ENCODE measurements around the gene SELPLG.
A peak's percentile ranks its signal among the peaks of the same experiment; 100 is the strongest.
"Not testable (repeated sequence)": the region's sequence is repeated elsewhere in the genome, so short reads cannot be mapped to it uniquely, and the experiment has no call there.

The SELPLG gene

GRCh38 chr12:108637222-108637971 is 3.7 kb upstream of the SELPLG start:
- no peak for DNase-seq

DNA sequence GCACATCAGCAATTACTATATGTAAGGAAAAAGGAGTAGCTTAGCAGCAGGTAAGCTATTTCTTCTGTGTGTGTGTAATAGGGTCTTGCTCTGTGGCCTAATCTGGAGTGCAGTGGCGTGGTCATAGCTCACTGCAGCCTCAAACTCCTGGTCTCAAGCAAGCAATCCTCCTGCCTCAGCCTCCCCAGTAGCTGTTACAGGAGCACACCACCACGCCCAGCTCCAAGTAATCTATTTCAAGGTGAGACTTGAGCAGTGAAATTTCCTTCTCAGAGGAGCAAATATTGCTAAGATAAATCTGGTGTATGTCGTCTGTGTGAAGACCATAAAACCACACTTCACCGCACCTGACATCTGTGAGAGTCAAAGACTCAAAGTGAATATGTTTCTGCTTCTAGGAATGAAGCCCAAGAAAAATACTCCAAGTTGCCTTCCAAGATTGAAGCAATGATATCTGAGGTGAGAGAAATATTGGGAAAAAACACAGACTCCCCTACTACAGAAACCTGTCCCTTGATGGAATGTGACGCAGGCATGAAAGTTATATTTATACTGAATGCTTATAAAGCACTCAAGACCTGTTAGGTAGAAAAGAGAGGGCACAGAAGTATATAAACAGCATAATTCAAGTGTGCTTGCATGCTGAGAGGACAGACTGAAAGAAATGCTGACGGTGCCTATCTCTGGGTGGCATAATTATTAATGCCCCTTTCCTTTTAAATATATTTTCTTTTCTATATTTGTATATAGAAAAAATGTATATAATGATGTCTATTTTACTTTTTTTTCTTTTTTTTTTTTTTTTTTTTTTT is 2.5 kb upstream of the SELPLG start:
- no peak for DNase-seq

DNA sequence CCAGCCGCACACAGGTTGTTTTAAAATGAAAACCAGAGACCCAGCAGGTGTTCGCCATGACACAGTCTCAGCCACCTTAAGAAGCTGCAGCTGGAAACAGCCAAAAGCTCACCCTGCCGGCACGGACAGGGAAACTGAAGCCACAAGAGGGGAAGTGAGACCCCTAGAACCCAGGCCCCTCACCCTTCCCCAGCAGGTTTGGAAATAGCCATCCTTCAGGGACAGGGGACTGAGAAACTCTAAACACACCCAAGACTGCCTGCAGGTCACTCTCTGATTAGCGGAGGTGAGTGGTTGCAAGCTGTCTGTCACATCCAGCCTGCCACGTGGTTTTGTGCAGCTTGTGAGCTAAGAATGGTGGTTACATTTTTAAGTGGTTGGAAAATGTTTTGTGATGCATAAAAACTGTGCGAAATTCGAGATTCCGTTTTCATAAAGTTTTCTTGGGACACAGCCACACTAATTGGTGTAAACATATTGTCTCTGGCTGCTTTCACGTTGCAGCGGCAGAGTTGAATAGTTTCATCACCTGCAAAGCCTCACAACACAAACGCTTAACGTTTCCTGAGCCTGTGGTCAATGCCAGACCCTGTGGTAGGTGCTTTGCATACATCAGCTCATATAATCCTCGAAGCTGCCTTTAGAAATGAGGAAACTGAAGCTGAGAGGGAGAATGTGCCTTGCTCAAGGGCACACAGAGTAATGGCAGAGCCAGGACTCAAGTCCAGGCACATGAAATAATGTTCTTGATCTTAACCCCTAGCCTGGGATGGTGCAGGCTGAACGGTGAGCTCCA is 1.7 kb upstream of the SELPLG start:
- DNase-seq, result peak; percentile 91

- peak; percentile 96 for DNase-seq
These were observed 652 bp upstream of the SELPLG start for GRCh38 chr12:108634341-108634751.

DNA sequence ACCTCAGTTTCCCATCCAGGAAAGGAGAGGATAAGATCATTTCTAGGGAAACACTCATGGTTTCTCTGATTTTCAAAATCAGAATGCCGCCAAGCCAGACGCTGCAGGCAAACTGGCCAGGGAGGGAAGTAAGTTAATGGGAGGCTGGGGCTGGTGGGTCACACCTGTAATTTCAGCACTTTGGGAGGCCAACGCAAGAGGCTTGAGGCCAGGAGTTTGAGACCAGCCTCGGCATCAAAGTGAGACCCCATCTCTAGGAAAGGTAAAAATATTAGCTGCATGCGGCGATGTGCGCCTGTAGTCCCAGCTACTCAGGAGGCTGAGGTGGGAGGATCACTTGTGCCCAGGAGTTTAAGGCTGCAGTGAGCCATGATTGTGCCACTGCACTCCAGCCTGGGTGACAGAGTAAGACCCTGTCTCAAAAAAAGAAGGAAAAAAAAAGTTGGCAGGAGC is 587 bp downstream of the SELPLG start:
- DNase-seq, result no peak

DNA sequence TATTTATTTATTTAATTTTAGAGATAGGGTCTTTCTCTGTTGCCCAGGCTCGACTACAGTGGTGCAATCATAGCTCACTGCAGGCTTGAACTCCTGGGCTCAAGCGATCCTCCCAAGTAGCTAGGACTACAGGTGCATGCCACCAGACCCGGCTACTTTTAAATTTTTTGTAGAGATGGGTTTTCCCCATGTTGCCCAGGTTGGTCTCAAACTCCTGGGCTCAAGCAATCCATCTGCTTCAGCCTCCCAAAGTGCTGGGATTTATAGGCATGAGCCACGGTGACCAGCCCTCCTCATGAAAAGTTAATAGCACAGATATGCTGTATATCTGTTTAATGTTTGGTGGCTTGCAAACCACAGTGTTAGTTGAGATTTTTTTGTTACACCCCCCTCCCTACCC is 2.4 kb downstream of the SELPLG start:
- DNase-seq, result not testable (repeated sequence)

GRCh38 chr12:108630481-108631207 is 3.0 kb downstream of the SELPLG start:
- peak; percentile 47 for DNase-seq

DNA sequence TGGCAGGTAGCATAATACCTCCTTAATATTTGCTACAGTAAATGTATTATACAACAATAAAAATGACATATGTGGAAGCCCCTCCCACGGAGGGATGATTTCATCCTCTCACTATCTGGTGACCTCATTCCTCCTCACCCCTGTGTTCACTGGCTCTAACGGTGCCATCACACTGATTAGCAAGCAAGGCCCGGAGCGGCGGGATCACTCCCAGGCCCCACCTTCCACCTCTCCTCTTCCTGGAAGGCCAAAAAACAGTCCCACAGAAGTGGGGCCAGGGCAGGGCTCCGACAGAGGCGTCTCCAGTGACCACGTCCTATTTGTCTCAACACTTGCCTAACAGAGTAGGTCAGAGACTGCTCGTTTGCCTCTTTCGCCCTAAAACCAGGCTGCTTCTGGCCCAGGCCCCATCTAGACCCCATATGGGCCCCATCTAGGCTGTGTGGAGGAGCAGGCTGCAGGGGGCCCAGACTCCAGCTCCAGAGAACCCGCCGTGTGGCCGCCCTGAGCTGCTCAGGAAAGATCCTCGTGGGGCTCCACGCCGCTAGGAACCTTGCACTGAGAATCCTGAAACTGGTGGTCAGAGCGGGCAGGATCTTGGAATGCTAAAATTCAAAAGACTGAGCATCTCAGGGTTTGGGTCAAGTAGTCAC is 3.7 kb downstream of the SELPLG start:
- DNase-seq, result peak; percentile 87

DNA sequence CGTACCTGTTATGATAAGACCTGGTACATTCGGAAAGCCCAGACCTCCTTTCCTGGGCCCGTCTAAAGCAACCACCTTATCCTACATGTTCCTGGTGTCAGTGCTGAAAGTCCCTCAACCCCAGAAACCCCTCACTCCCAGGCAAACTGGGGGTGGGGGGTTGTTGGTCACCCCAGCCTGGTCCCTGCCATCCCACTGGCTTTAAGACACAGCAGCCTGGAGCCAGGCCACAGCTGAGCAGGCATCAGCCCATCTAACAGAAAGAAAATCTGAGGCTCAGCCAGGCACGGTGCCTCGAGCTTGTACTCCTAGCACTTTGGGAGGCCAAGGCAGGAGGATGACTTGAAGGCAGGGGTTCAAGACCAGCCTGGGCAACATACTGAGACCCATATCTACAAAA is 4.5 kb downstream of the SELPLG start:
- DNase-seq, result no peak

- DNase-seq, result no peak
These were observed 6.4 kb downstream of the SELPLG start for GRCh38 chr12:108627134-108627920.

GRCh38 chr12:108625228-108625627 is 8.5 kb downstream of the SELPLG start:
- DNase-seq, result no peak

DNA sequence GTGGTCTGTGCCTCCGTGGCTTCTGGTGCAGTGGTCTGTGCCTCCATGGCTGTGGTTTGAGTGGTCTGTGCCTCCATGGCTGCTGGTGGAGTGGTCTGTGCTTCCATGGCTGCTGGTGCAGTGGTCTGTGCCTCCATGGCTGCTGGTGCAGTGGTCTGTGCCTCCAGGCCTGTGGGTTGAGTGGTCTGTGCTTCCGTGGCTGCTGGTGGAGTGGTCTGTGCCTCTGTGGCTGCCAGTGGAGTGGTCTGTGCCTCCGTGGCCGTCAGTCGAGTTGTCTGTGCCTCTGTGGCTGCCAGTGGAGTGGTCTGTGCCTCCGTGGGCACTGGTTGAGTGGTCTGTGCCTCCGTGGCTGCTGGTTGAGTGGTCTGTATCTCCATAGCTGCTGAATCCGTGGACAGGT is 10.1 kb downstream of the SELPLG start:
- DNase-seq, result no peak

- no peak for DNase-seq
These were observed 10.7 kb downstream of the SELPLG start for GRCh38 chr12:108622921-108623514.

DNA sequence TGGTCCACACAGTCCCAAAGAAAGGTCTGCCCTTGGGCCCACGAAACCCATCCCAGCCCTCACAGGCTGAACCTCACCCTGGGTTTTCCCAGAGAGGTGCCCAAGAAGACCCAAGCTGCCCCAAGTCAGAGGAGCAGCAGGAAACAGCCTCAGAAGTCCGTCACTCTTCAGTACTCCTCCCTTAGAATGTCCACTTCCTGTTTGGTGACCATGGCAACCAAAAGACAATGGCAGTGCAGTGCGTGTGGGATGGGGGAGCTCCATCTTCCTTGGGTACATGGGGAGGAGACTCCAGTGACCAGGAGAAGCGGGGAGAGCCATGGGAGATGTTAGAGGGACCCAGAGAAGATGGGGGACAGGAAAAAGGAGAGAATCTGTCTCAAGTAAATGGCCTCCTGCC is 11.3 kb downstream of the SELPLG start:
- DNase-seq, result peak; percentile 56

- DNase-seq, result no peak
These were observed 12.5 kb downstream of the SELPLG start for GRCh38 chr12:108621161-108621560.

- peak; percentile 68 for DNase-seq
These were observed 13.3 kb downstream of the SELPLG start for GRCh38 chr12:108620236-108620879.

DNA sequence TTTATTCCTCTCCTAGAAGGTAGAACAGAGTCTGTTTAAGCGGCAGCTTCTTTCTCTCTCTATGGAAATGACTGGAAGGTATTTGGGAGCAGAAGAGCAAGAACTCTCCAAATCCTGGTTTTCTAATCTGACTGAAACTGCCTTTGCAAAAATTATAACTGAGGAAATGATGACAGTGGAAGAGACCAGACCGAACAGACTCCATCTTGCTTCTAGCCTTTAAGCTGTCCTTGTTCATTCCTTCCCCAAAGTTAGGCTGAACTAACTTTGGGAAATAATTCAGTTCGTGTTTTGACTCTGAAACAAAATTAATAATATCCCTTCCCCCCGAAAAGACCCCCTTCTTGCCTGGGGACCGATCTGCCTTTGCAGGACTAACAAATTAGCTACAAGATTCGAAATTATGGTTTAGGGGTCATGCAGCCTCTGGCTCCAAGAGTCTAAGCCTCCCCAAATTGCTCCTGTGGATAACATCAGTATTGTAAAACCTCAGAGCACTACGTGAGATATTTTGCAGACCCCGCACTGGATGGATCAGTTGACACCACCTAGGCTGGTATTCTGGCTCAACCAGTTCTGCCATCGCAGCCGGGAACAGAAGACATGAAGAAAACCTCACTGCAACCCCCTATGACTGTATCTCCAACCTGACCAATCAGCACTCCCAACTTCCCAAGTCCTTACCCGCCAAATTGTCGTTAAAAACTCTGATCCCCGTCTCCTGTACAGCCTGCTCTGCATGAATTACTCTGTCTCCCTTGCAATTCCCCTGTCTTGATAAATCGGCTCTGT is 14.1 kb downstream of the SELPLG start:
- DNase-seq, result no peak

DNA sequence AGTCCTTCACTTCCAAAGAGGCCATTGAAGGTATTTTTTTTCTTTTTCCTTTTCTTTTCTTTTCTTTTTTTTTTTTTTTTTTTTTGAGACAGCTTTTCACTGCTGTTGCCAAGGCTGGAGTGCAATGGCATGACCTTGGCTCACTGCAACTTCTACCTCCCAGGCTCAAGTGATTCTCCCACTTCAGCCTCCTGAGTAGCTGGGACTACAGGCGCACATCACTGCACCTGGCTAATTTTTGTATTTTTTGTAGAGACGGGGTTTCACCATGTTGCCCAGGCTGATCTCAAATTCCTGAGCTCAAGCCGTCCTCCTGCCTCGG is 14.8 kb downstream of the SELPLG start:
- DNase-seq, result not testable (repeated sequence)

All from hematopoietic multipotent progenitor cell treated with erythropoietin and hydrocortisone succinate and interleukin-3 and kit ligand, for 4 days (in vitro differentiated cells).